HG02759 (cell line): ENCODE data around the gene HIP1R.
"Not testable (repeated sequence)": the region's sequence is repeated elsewhere in the genome, so short reads cannot be mapped to it uniquely, and the experiment has no call there.

ENCODE experiments used
- ATAC-seq: cut with Tn5 transposase; IDR thresholded peaks from one replicate; pipeline ENCODE4 v1.9.1; 2021; ENCODE audit warnings: mild to moderate bottlenecking, moderate library complexity; ENCODE audit not compliant: unreplicated experiment

The HIP1R gene

GRCh38 chr12:122872815-122873361 lies 37.6 kb downstream of the HIP1R start:
- no peak for ATAC-seq

GRCh38 chr12:122873540-122873939 lies 38.3 kb downstream of the HIP1R start:
- ATAC-seq: no peak

GRCh38 chr12:122874081-122874480 lies 38.8 kb downstream of the HIP1R start:
- no peak for ATAC-seq

- peak; percentile 77 for ATAC-seq
Observed at GRCh38 chr12:122875590-122876220, 40.4 kb downstream of the HIP1R start.

GRCh38 chr12:122876281-122876680 lies 41.0 kb downstream of the HIP1R start:
- ATAC-seq: not testable (repeated sequence)

- ATAC-seq: no peak
Observed at GRCh38 chr12:122876731-122877130, 41.5 kb downstream of the HIP1R start.

- no peak for ATAC-seq
Observed at GRCh38 chr12:122878780-122879612, 43.7 kb downstream of the HIP1R start.

- ATAC-seq: no peak
Observed at GRCh38 chr12:122880155-122880667, 45.0 kb downstream of the HIP1R start.

- ATAC-seq: no peak
Observed at GRCh38 chr12:122880668-122881067, 45.4 kb downstream of the HIP1R start.

- ATAC-seq: no peak
Observed at GRCh38 chr12:122882908-122883558, 47.8 kb downstream of the HIP1R start.

- no peak for ATAC-seq
Observed at GRCh38 chr12:122884091-122884826, 49.0 kb downstream of the HIP1R start.

- ATAC-seq: no peak
Observed at GRCh38 chr12:122884860-122885259, 49.6 kb downstream of the HIP1R start.

GRCh38 chr12:122886161-122886560 lies 50.9 kb downstream of the HIP1R start:
- no peak for ATAC-seq

- peak; percentile 87 for ATAC-seq
Observed at GRCh38 chr12:122886851-122887818, 51.9 kb downstream of the HIP1R start.

GRCh38 chr12:122887819-122888212 lies 52.6 kb downstream of the HIP1R start:
- no peak for ATAC-seq

GRCh38 chr12:122888232-122888752 lies 53.0 kb downstream of the HIP1R start:
- no peak for ATAC-seq

GRCh38 chr12:122889761-122890520 lies 54.7 kb downstream of the HIP1R start:
- ATAC-seq: no peak
